NCI-H446 treated with DMSO at 0.1 percent for 48 hours (cell line): ENCODE measurements around the gene DBN1.

Experiments used
- DNase-seq: peaks from one replicate; lab custom pipeline; 2025; lab: John Stamatoyannopoulos, UW

DBN1 gene

GRCh38 chr5:177443144-177443983 is 30.1 kb downstream of the DBN1 start:
- DNase-seq: no peak

- DNase-seq: no peak
Observed at GRCh38 chr5:177442066-177442826, 31.2 kb downstream of the DBN1 start.

- DNase-seq: no peak
Observed at GRCh38 chr5:177440990-177441780, 32.2 kb downstream of the DBN1 start.

DNA sequence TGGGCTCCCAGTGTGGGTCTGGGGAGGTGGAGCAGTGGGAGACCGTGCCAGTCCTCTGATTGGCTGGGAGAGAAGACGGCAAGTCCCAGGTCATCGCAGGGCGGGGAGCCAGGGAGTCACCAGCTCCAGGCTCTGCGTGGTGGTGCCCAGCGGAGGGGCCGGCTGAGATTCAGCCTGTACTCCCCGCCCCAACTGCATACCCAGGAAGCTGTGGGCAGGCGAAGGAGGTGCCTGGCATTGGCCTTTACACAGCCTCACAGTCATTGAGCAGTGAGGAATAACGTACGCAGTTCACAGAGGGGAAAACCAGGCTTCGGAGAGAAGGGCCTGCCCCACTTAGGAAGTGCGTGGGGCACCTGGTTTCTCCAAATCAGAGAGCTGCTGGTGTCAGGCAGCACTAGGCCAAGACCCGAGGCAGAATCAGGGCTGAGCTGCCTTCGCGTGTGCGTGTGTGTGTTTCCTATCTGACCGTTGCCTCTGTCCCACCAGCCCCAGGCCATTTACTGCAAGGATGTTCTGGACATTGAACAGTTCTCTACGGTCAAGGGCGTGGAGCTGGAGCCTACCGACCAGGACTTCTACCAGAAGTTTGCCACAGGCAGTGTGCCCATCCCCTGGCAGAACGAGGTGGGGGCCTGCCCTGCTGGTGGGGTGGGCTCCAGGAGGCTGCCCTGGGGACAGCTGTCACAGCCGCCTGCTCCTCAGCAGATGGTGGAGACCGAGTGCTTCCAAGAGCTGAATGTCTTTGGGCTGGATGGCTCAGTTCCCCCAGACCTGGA is 33.0 kb downstream of the DBN1 start:
- DNase-seq: no peak

- no peak for DNase-seq
Observed at GRCh38 chr5:177439518-177440053, 33.8 kb downstream of the DBN1 start.

GRCh38 chr5:177438468-177438867 is 35.0 kb downstream of the DBN1 start:
- DNase-seq: no peak

DNA sequence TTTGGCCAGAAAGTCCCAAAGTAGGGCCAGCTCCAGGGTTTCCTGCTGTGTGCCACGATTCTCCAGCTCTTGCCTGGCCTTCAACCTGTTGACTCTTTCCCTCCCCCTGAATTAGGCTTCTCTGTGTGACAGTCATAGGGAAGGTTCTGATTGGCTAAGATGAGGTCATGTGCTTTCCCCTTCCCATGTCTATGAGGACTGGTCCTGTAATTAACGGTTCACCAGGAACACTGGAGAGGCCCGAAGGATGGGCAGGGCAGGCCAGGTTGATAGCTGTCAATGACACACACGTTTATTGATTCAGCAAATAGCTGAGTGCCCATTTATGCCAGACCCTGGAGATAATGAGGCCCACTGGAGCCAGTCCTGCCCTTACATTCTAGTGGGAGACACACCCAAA is 35.8 kb downstream of the DBN1 start:
- no peak for DNase-seq

GRCh38 chr5:177435847-177436536 is 37.4 kb downstream of the DBN1 start:
- no peak for DNase-seq

DNA sequence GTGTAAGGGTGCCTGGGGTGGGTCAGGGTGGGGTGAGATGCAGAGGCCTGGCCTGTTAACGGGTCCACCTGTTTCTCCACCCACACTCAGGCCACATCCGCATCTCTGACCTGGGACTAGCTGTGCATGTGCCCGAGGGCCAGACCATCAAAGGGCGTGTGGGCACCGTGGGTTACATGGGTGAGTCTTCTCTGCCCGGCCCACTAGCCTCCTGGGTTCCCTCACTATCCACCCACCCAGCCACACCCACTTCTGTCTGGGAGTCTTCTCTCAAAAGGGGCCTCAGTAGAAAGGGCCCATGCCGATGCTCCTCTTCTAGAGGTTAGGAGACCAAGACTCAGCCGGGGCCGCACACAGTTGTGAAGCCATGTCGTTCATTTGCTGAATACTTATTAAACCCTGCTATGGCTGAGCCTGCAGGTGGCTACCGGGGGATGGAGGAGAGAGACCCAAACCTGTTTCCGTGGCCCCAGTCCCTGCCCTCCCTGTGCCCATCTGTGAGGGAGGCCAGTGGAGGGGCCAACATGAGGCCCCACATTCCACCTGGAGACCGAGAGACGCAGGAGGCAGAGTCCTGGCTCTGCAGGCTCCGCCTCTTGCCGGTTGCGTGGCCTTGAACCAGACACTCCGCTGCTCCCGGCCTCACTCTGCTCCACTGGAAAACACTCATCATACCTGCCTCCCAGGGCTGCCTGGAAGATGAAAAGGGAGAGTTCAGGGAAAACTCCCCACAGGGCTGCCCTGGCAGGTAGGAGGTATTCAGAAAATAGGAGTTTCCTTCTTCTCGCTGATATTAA is 38.3 kb downstream of the DBN1 start:
- DNase-seq: no peak

- DNase-seq: no peak
Observed at GRCh38 chr5:177434437-177434836, 39.0 kb downstream of the DBN1 start.

DNA sequence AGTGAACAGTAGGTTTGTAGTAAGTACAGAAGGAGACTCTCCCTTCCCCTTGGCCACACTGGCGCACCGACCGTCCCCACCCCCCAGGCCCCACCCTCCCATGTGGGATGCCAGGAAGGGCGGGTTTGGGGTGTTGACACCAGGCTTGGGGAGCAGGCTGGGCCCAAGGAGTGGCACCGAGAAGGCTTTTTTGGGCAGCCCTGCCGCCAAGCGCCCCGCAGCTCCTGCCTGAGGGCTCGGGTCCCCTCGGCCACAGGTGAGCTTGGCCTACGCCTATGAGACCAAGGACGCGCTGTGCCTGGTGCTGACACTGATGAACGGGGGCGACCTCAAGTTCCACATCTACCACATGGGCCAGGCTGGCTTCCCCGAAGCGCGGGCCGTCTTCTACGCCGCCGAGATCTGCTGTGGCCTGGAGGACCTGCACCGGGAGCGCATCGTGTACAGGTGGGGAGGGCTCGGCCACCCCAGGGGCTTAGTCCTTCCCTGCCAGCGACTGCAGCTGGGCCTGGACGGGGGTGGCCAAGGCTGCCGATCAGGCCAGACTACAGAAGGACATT is 39.7 kb downstream of the DBN1 start:
- no peak for DNase-seq

DNA sequence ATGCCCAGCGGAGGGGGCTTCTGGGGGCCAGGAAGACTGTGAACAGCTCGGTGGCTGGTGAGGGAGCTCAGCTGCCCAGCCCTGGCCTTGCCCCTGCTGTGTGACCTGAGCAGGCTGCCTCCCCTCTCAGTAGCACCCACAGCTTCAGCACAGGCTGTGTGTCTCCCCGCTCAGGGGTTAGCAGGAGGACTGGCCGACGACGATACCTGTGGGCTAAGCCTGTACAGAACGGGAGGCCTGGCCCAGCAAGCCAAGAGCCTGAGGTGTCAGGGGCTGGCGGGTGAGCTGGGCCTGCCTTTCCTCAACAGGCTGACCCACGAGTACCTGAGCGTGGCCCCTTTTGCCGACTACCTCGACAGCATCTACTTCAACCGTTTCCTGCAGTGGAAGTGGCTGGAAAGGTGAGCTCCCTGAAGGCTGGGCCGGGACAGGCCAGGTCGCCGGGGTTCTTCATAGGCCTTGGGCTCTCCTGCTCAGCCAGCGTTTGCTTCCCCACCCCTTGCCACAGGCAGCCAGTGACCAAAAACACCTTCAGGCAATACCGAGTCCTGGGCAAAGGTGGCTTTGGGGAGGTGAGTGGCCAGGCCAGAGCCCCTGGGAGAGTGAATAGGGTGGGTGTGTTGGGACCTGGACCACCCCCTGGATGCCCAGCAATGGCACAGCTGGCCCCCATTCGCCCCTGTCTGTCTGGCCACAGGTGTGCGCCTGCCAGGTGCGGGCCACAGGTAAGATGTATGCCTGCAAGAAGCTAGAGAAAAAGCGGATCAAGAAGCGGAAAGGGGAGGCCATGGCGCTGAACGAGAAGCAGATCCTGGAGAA is 40.4 kb downstream of the DBN1 start:
- DNase-seq: no peak

- no peak for DNase-seq
Observed at GRCh38 chr5:177432143-177432838, 41.1 kb downstream of the DBN1 start.

DNA sequence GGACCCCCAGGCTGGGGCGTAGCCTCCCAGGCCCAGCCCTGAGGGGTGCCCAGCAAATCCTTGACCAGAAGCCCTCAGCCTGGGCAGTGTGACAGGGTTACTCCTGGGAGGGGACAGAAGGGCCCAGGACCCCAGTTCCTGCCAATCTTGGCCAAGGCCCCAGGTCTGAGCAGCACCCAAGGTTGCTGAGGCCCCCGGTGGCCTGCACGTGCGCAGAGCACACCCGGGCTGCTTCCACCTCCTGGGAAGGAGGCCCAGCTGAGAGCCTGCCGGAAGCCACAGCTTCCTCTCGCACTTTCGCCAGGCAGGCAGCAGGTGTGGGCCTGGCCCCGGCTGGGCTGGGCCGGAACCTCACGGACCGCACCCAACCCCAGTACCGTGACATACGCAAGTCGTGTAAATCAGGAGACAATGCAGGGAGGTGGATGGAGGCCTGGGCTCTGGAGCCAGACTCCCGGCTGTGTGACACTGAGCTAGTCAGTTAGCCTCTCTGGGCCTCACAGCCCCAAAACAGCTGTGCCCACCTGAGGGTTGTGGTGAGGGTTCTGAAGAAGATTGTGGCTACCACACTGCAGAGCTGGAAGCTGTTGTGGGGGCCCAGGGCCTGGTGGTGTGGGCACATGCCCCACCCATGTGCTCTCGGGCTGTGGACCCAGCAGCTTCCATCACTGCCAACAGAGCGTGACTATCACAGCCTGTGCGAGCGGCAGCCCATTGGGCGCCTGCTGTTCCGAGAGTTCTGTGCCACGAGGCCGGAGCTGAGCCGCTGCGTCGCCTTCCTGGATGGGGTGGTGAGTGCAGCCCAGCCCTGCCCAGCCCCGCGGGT is 41.9 kb downstream of the DBN1 start:
- DNase-seq: no peak

DNA sequence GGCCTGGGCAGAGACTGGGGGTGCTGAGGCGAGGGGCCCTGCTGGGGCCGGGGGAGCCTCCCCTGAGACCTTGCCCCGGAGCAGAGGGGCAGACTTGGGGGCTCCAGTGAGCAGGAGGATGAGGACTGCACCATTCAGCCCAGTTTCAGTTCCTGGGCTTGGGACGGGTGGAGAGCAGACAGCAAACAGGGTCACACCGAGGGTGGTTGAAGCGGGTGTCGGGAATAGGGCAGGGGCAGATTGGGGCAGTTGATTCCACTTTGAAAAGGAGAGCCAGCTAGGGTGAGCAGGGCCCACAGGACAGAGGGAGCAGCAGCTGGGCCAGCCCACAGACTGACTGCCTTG is 42.5 kb downstream of the DBN1 start:
- DNase-seq: no peak

DNA sequence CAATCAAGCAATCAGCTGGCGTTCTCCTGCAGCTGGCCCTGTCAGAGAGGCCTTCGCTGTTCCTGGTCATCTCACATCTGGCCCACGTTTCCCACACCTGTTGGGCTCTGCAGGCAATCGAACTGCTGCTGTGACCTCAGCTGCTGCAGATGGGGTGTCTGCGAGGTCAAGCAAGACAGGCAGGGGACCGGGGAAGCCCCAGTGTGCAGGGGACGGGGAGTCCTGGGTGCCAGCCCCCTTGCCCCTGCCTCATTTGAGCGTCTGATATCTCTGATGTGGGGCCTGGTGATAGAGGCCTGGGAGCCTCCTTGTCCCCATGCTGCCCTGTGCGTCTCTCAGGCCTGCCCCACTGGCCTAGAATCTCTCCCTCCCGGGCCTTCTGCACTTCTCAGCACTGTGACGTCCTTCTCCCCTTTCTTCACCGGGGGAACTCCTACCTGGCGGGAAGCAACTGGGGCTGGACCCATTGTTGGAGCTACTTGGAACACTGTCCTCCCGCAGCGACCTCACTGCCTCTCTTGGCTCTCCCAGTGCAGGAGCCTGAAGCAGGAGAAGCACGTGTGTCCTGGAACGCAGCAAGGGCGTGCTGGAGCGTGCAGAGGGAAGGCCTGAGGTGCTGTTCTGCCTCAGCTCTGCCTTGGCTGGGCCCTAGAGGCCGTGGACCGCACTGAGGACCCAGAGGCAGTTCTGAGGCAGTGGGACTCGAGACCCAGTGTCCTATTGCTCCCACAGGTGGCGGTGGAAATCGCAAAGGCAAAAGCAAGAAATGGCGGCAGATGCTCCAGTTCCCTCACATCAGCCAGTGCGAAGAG is 43.1 kb downstream of the DBN1 start:
- DNase-seq: no peak
